Psoas muscle (tissue), 8 donors: ENCODE data around the gene PLPPR3. TPM values are rescaled to one million over a fixed set of nuclear protein-coding genes. Genes with fewer than 3 reads are reported as not detected.

Experiments
- ATAC-seq, 4 donors: fragments of 200-7000 bp; cut with Tn5 transposase; one replicate each; pipeline ENCODE4 v1.9.1; 2020; ENCODE audit warnings: moderate library complexity in 3 of 4, mild to moderate bottlenecking in 2 of 4
- DNase-seq, 2 donors: peaks; one replicate each; pipeline ENCODE4 v3.0.0-alpha.2; 2020
- H3K27ac ChIP-seq: fragments of 200-600 bp; one replicate; pipeline ENCODE4 v1.8.0; 2022
- H3K27me3 ChIP-seq, 3 donors: fragments of 200-600 bp in 1 of 3; one replicate each; pipeline versions ENCODE4 v1.6.1 to v1.8.0; 2013 to 2022; ENCODE audit warnings: low read length in 2 of 3, mild to moderate bottlenecking in 2 of 3, moderate library complexity in 1 of 3; ENCODE audit not compliant: insufficient read depth in 3 of 3
- H3K36me3 ChIP-seq, 2 donors: fragments of 200-600 bp in 1 of 2; one replicate each; pipeline versions ENCODE4 v1.6.1 to v1.8.0; 2013 to 2022; ENCODE audit warnings: low read depth in 1 of 2, mild to moderate bottlenecking in 1 of 2, moderate library complexity in 1 of 2; ENCODE audit not compliant: insufficient read depth in 1 of 2
- H3K4me1 ChIP-seq: fragments of 200-600 bp; one replicate; pipeline ENCODE4 v1.8.0; 2022
- H3K4me3 ChIP-seq: fragments of 200-600 bp; one replicate; pipeline ENCODE4 v1.8.0; 2022; ENCODE audit warnings: mild to moderate bottlenecking
- H3K9me3 ChIP-seq: fragments of 200-600 bp; one replicate; pipeline ENCODE4 v1.8.0; 2022
- CTCF ChIP-seq: fragments of 200-600 bp; IDR thresholded peaks from one replicate; pipeline ENCODE4 v1.8.0; 2022; ENCODE audit warnings: antibody characterized with exemption
- WGBS, 3 donors: extraction: QIAGEN DNeasy Blood & Tissue Kit; methylation state at CpG; one replicate each; pipeline versions ENCODE4 v1.1.6 to v1.1.7; 2013; 5-methylcytosine and 5-hydroxymethylcytosine counted together
- intact Hi-C, 2 donors: fragments of 100-400 bp; cut with DNase I; formaldehyde crosslinking; loops; one replicate each; pipeline versions ENCODE4 v1.11.0 to v1.14.2; 2022
- polyA plus RNA-seq, 3 donors: library from polyadenylated mRNA; stranded (reverse); fragments of 200-250 nt; gene quantifications; one replicate each; pipeline ENCODE4 v1.2.3, GENCODE V29; 2013
- total RNA-seq, 4 donors: library from RNA; stranded (reverse); fragmentation: NEBNext Ultra II Directional in 2 of 4; extraction: Animal tissue kit (Norgen Biotek cat#: 25700) in 2 of 4; gene quantifications; one replicate each; pipeline versions ENCODE4 v1.2.1 to v1.2.4, GENCODE V29; 2021 to 2023
- donor health status: healthy with polysubstance abuse.
- donor health status: DM: no; HTN: no; CAD: no; lungs with moderate emphysema.
- donor health status: Bipolar disorder and iron deficiency.
- donor health status: healthy.
- donor health status: DM: yes; HTN: yes; CAD: no.
- donor health status: DM: no; HTN: no; CAD: no.
- donor health status: DM: no; HTN: no; CAD: no.
- donor health status: DM: yes; HTN: yes; CAD: no.

Gene PLPPR3
- total and polyA plus RNA-seq, 7 donors: not detected

GRCh38 chr19:858868-859843, 37.4 kb upstream of the PLPPR3 start, which contains the start of gene CFD:
Gene CFD (plus strand): TSS chr19:859664. CDS start chr19:859690, 26 bp downstream.
- Histone ChIP-seq H3K9me3 (no peaks in the 10 kb centered on the region), H3K4me3 (peak within 1 kb of the TSS; percentile 55), H3K36me3 (no peaks in the 10 kb centered on the region), H3K27ac (peak within 1 kb of the TSS; percentile 23), H3K4me1 (peaks cover 9% of the 10 kb centered on the region), H3K27me3 (peaks cover 0 to 75% (median 17%) of the 10 kb centered on the region in 3 donors)
- intact Hi-C loops: loop anchor here (5.0 to 10.0 kb wide), 3 partner anchors 58 to 126 kb away; partner anchors contain the start of genes KISS1R (in 1 of the 2) and WDR18 (in 1 of the 2)
- peak in 3 of 4 donors; percentile 22 to 58 (median 30) for ATAC-seq
- TF ChIP-seq CTCF: no peak
- peak; percentile 76 to 90 for DNase-seq
- 26 to 36% (median 29%) methylated on average over 18 to 24 of the region's 24 CpGs for WGBS, 3 donors

- Histone ChIP-seq H3K27me3 (peaks cover 0 to 79% (median 19%) of the 10 kb centered on the region in 3 donors), H3K27ac (no peak overlapping the region), H3K4me1 (peaks cover 5% of the 10 kb centered on the region), H3K36me3 (no peaks in the 10 kb centered on the region), H3K9me3 (no peaks in the 10 kb centered on the region), H3K4me3 (no peak overlapping the region)
- ATAC-seq (no peak), DNase-seq (no peak)
- TF ChIP-seq CTCF: no peak
- 73 to 82% (median 79%) methylated on average over 9 of the region's 9 CpGs for WGBS, 3 donors
- intact Hi-C loops: loop anchor here (5.0 to 10.0 kb wide), 3 partner anchors 59 to 127 kb away; partner anchors contain the start of genes KISS1R (in 1 of the 2) and WDR18 (in 1 of the 2)
Observed at GRCh38 chr19:858284-858683, 36.5 kb upstream of the PLPPR3 start.

GRCh38 chr19:855566-856120, 33.9 kb upstream of the PLPPR3 start:
- H3K27ac ChIP-seq: no peak overlapping the region
- ATAC-seq (no peak), DNase-seq (peak in 1 of 2 donors; percentile 34)
- no peaks in the 10 kb centered on the region for H3K36me3 ChIP-seq
- no peaks in the 10 kb centered on the region for H3K9me3 ChIP-seq
- H3K4me3 ChIP-seq: no peak overlapping the region
- peaks cover 9% of the 10 kb centered on the region for H3K4me1 ChIP-seq
- TF ChIP-seq CTCF: no peak
- intact Hi-C loops: loop anchor here (2.0 to 10.0 kb wide), 4 partner anchors 62 to 129 kb away; partner anchors contain the start of genes KISS1R (in 1 of the 2) and WDR18 (in 1 of the 2)
- peaks cover 0 to 89% (median 16%) of the 10 kb centered on the region in 3 donors for H3K27me3 ChIP-seq
- WGBS, 3 donors: 67 to 68% (median 68%) methylated on average over 37 to 40 of the region's 40 CpGs

GRCh38 chr19:855142-855541, 33.4 kb upstream of the PLPPR3 start:
- no peaks in the 10 kb centered on the region for H3K36me3 ChIP-seq
- DNase-seq (no peak), ATAC-seq (no peak)
- H3K9me3 ChIP-seq: no peaks in the 10 kb centered on the region
- 73 to 88% (median 85%) methylated on average over 12 of the region's 12 CpGs for WGBS, 3 donors
- no peak for TF ChIP-seq CTCF
- H3K4me3 ChIP-seq: no peak overlapping the region
- intact Hi-C loops: loop anchor here (5.0 to 10.0 kb wide), 3 partner anchors 62 to 130 kb away; partner anchors contain the start of genes KISS1R (in 1 of the 2) and WDR18 (in 1 of the 2)
- H3K4me1 ChIP-seq: peaks cover 12% of the 10 kb centered on the region
- peaks cover 0 to 85% (median 14%) of the 10 kb centered on the region in 3 donors for H3K27me3 ChIP-seq
- no peak overlapping the region for H3K27ac ChIP-seq
